ENCODE measurements around the gene PDE6B.
A peak's percentile ranks its signal among the peaks of the same experiment; 100 is the strongest.
"Not testable (repeated sequence)": the region's sequence is repeated elsewhere in the genome, so short reads cannot be mapped to it uniquely, and the experiment has no call there.

PDE6B gene

GRCh38 chr4:658681-659667 is 33.6 kb downstream of the PDE6B start:
- DNase-seq = no peak

DNA sequence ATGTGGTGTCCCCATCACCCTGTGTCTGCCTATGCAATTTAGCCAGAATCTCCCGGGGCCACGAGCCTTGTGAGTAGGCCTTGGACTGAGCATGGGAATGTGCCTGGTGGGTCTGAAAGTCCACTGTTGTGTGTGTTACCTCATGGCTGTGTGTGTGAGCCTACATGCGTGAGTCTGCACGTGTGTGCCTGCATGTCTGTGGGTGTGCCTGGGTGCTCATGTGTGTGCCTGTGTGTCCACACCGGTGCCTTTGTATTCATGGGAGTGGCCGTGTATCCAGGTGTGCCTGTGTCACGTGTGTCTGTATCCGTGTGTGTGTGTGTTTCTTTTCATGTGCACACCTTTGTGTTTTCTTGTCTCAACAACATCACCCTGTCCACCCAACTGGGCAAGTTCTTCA is 34.5 kb downstream of the PDE6B start:
- no peak for DNase-seq

GRCh38 chr4:660401-660800 is 35.0 kb downstream of the PDE6B start:
- no peak for DNase-seq

DNA sequence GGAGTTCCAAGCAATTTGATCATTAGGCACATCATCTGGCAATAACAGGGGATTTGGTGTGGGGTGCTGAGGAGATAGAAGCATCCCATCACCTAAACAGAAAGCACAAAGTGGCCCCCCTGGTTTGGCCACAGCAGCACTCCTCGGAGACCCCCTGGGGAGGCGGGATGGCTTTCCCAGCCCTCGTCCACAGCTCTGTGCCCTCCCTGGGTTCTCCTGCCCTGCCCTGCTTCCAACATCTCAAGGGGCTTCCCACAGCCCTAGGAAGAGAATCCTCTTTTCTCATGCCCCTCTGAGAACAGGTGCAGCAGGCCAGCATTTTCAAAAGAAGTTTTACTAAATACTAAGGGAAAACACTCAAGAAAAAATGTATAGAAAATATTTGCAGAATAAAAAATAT is 35.9 kb downstream of the PDE6B start:
- DNase-seq = no peak

- no peak for DNase-seq
Measured at GRCh38 chr4:661881-662761, 36.7 kb downstream of the PDE6B start.

DNA sequence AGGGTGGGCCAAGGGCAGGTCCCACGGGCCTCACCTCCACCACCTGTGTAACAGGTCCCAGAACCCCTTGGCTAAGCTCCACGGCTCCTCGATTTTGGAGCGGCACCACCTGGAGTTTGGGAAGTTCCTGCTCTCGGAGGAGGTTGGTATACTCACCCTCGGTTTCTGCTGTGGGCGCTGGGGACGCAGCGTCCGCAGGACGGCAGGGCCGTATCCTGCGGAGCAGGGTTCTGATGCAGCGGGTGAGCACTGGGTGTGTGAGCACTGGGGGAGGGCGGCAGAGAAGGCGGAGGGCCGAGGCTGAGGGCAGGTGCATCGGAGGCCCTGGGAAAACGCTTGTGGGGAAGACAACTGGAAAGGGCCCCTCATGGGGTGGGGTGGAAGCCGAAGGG is 37.7 kb downstream of the PDE6B start:
- no peak for DNase-seq

DNA sequence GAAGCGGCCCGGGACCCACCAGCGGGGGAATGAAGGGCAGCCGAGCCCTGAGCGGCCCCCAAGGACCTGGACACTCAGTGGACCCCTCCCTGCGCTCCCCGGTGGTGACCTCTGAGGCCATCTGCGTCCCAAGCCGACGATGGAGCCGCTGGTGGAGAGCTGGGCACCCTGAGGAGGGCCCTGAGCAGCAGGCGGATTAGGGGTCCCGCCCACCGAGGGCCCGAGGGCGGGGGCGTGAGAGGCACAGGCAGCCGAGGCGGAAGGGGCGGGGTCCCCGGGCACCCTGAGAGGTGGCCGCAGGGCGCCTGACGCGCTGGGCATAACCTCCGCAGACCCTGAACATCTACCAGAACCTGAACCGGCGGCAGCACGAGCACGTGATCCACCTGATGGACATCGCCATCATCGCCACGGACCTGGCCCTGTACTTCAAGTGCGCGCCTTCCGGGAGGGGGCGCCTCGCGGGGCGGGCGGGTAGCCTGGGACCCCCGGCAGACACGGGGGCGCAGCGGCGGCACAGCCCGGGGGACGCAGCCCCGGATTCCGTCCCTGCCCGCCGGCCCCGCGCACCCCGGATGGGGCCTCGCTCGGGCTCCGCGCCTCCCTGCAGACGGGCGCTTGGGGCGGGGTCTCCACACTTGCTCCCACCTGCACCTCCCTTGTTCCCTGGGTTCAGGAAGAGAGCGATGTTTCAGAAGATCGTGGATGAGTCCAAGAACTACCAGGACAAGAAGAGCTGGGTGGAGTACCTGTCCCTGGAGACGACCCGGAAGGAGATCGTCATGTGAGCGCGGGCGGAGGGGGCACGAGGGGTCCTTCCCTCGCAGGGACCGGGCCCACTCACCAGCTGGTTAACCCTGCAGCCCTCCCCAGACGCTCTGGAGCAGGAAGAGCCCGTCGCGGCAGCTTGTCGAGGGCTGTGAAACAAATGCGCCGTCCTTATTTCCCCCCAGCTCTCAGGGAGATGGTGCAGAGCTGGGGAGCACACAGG is 38.4 kb downstream of the PDE6B start:
- peak; percentile 73 for DNase-seq

DNA sequence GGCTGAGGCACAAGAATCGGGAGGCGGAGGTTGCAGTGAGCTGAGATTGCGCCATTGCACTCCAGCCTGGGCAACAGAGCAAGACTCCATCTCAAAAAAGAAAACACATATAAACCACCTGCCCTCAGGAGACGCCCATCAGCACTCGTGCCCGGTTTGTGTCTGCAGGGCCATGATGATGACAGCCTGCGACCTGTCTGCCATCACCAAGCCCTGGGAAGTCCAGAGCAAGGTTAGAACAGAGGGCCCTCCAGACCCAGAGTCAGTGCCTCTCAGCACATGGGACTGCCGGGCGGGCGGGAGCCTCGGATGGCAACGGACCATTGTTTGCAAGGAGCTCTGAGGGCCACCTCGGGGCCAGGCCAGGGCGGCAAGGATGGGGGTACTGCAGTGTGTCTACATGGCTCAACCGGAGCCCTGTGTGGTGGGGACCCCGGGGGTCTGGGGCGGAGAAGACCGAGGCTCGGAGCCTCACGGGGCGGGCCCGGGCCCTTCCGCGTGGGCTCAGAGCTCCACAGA is 39.4 kb downstream of the PDE6B start:
- no peak for DNase-seq

DNA sequence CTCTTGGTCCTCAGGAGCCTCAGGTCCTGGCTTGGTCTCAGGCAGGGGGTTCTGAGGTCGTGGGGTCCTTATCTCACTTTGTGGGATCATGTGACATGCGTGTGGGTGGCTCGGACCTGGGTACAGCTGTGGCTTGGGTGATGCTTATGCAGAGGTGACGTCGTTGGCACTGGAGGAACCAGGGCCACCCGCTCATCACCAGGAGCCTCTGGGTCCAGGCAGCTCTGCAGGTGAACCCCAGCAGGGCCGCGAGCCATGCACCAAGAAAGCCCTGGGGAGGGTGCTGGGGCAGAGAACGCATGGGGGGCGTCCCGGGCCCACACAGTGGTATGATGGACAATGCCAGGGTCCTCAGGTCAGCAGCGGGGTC is 40.0 kb downstream of the PDE6B start:
- no peak for DNase-seq

DNA sequence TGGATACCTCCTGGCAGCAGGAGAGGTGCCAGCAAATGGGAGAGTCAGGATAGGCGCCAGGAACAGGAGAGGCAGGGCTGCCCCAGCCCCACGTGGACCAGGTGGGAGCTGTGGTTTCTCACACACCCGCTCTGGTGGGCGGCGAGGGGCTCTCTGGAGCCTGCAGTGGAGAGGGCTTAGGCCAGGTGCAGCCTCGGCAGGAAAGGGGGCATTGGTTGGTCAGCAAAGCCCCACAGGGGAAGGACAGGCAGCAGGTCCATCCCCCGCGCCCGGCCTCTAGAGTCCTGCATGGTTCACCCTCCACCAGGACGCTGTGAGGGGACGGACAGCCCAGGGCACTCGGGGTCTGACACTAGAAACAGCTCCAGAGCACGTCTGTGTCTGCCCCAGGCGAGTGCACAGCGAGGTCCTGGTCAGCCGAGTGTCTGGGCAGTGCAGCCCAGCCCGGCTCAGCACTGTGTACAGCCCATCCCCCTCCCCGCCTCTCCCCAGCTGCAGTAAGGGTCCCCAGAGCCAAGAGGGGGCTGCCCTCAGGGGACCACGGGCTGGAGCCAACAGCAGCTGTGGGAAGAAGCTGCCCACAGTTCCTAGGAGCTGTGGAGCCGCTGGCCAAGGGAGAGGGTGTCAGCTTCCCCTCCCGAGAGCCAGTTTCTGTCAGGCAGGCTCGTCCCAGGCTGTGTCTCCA is 40.5 kb downstream of the PDE6B start:
- no peak for DNase-seq

- DNase-seq = no peak
Measured at GRCh38 chr4:666436-666810, 41.0 kb downstream of the PDE6B start.

- no peak for DNase-seq
Measured at GRCh38 chr4:666822-667544, 41.6 kb downstream of the PDE6B start.

DNA sequence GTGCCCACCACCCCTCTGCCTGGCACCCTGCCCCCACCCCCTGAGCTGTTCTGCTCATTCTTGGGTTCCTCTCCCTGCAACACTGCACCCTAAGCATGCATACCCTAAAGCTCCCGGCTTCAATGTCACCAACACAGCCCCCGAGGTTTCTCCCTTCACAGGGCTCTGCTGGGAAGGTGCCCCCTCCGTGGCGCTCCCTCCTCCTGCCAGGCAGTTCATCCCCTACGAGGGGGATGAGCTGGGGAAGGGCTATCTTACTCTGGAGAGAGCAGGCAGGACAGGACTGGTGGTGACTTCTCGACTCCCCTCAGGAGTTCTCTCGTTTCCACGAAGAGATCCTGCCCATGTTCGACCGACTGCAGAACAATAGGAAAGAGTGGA is 42.2 kb downstream of the PDE6B start:
- no peak for DNase-seq

DNA sequence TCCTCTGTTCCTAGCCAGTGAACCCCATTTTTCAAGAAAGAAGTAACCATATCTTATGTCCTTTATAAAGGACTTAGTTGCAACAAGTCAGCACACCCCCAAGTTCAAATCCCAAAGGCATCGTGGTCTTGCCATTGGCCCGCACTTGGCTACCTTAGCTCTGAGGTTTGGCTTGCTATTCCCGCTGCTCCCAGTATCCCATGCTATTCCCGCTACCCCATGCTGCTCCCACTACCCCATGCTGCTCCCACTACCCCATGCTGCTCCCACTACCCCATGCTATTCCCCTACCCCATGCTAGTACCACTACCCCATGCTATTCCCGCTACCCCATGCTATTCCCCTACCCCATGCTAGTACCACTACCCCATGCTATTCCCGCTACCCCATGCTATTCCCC is 42.8 kb downstream of the PDE6B start:
- DNase-seq = not testable (repeated sequence)

GRCh38 chr4:669806-670559 is 44.6 kb downstream of the PDE6B start:
- not testable (repeated sequence) for DNase-seq

GRCh38 chr4:671769-672168 is 46.4 kb downstream of the PDE6B start:
- DNase-seq = no peak

DNA sequence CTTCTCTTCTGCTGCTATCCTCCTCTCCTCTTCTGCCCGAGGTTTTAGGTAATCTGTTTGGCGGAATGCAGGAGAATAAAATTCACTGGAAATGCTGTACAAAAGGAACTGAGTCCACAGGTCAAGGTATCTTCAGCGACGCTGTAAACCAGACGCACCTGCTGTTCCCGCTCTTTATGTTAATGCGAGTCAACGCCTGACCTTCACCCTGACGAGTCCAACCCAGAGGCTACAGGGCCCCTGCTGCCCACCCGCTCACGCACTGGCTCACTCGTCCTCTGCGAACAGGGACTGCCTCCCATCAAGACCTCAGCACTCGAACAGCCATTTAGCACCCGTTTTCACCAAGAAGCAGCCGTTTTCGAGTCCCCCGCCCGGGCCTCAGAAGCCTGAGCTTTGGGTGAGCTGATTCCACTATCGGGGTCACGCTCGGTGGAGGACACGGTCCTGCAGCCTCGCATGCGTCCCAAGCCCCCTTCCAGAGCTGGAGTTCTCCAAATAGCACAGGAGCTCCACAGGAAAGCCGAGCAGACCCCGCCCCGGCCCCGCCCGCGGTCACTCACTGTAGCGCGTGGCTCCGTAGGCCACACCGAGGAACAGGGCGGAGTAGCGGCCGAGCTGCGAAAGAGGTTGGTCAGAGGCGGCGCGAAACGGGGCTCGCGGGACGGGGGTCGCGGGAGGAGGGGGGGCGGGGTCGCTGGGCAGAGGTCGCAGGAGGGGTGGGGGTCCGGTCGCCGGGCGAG is 48.1 kb downstream of the PDE6B start:
- DNase-seq = no peak

- DNase-seq = peak; percentile 96
Measured at GRCh38 chr4:674172-675035, 49.0 kb downstream of the PDE6B start, which contains the start of the genes ATP5ME and MYL5. Gene ATP5ME (minus strand): TSS chr4:674276. CDS start chr4:674247, 29 bp downstream. Gene MYL5 (plus strand): TSS chr4:674542. CDS start chr4:678027, 3,485 bp downstream.
